Skeletal muscle cell (primary cell): ENCODE data around the gene AKIRIN1.
"Not testable (repeated sequence)": the region's sequence is repeated elsewhere in the genome, so short reads cannot be mapped to it uniquely, and the experiment has no call there.

Experiments
- DNase-seq: peaks from one replicate; pipeline ENCODE4 v3.0.0-alpha.2; 2010; ENCODE audit warnings: low read depth
- H3K4me3 ChIP-seq: 2 replicates; pipeline ENCODE4 v1.5.1; 2011; ENCODE audit warnings: low read depth, mild to moderate bottlenecking, control low read depth, low read length, moderate library complexity

The AKIRIN1 gene

DNA sequence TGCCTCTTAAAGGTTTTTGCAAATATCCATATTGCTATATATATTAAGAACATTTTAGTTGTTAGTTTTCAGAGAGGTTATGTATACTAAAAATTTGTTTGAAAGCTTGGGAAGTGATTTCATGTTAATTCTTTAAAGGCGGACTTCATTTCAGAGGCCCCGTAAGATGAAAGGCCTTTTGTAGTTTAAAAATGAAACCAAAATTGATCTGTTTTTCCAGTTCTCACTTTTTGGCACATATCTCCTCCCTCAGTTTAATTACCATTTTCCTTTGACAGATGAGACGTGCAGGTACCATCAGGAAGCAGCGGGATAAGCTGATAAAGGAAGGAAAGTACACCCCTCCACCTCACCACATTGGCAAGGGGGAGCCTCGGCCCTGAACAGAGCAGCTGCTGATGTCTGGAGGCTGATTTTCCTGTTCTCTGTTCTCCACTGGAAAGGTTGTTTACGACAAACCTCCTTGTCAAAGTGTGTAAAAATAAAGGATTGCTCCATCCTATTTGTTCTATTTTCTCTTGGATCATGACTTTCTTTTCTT lies 43.1 kb downstream of the AKIRIN1 start:
- DNase-seq: no peak

GRCh38 chr1:39036678-39037077 lies 45.6 kb downstream of the AKIRIN1 start:
- DNase-seq: no peak
- no peak overlapping the region for H3K4me3 ChIP-seq

More for the DNA sequence above, 43.1 kb downstream of the AKIRIN1 start:
- H3K4me3 ChIP-seq: no peak overlapping the region

DNA sequence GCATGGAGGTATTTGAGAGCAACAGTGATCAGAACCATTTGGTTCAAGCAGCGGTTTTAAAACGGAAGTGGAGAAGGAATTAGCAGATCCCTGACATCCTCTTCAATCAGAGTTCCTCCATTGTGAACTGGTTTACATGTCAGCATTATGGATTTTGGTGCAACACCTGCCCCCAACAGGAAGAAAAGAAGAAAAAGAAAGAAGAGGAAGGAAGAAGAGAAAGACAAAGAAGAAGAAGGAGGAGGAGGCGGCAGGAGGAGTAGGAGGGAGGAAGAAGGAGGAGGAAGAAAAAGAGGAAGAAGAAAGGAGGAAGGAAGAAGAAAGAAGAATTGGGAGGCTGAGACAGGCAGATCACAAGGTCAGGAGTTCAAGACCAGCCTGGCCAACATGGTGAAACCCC lies 52.4 kb downstream of the AKIRIN1 start:
- no peak overlapping the region for H3K4me3 ChIP-seq
- DNase-seq: no peak

DNA sequence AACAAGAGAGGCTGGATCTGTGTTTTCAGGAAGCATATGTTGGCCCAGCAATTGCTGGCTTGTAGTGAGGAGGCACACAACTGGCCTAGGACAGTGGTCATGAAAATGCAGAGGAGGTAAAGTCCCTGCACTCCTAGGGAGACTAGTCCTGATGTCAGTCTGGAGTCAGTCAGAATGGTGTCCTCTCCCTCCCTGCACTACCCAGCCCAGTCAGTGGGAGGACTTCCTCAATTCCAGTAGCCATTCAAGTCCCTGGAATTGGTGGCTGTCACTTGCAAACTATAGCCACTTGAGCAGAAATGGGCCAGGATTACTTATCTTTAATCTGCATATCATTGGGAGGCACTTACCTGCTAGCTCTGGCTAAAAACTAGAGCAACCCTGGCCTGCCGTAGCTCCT lies 53.7 kb downstream of the AKIRIN1 start:
- no peak overlapping the region for H3K4me3 ChIP-seq
- DNase-seq: no peak

GRCh38 chr1:39045231-39045630 lies 54.2 kb downstream of the AKIRIN1 start:
- no peak overlapping the region for H3K4me3 ChIP-seq
- DNase-seq: no peak

- DNase-seq: no peak
- no peak overlapping the region for H3K4me3 ChIP-seq
Observed at GRCh38 chr1:39046613-39047210, 55.6 kb downstream of the AKIRIN1 start.

- H3K4me3 ChIP-seq: no peak overlapping the region
- peak; percentile 81 for DNase-seq
Observed at GRCh38 chr1:39047374-39048229, 56.5 kb downstream of the AKIRIN1 start.

DNA sequence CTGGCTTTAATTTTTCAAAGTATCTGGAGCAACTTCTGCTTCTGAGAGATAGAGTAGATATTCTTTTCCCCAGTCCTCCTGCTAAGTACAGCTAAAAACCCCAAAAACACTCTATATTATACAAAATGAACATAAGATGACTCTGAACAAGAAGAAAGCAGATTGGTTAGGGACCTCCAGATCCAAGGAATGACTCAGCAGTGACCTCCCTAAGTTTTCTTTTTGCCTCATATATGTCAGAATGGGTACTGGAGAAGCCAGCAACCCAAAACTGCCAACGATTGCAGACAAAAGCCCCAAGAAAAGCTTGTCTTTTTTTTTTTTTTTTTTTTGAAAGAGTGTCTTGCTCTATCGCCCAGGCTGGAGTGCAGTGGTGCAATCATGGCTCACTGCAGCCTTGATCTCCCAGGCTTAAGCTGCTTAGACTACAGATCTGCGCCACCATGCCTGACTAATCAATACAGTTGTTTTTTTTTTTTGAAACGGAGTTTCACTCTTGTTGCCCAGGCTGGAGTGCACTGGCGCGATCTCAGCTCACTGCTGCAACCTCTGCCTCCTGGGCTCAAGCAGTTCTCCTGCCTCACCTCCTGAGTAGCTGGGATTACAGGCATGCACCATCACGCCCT lies 57.8 kb downstream of the AKIRIN1 start:
- DNase-seq: no peak

GRCh38 chr1:39050001-39050400 lies 58.9 kb downstream of the AKIRIN1 start:
- H3K4me3 ChIP-seq: no peak overlapping the region
- DNase-seq: no peak

More for the DNA sequence above, 57.8 kb downstream of the AKIRIN1 start:
- no peak overlapping the region for H3K4me3 ChIP-seq

GRCh38 chr1:39051193-39051850 lies 60.2 kb downstream of the AKIRIN1 start:
- not testable (repeated sequence) for H3K4me3 ChIP-seq, DNase-seq

GRCh38 chr1:39051956-39052355 lies 60.9 kb downstream of the AKIRIN1 start:
- DNase-seq: no peak
- H3K4me3 ChIP-seq: no peak overlapping the region

GRCh38 chr1:39055213-39055710 lies 64.2 kb downstream of the AKIRIN1 start:
- H3K4me3 ChIP-seq, DNase-seq: not testable (repeated sequence)
